Tibial nerve (tissue), 4 donors: ENCODE results near the gene RASGEF1C. TPM values are rescaled to one million over a fixed set of nuclear protein-coding genes. Genes with fewer than 3 reads are reported as not detected.

Experiments used
- DNase-seq, 2 donors: peaks; one replicate each; pipeline ENCODE4 v3.0.0-alpha.2; 2019; ENCODE audit warnings: low spot score in 2 of 2
- H3K27ac ChIP-seq, 4 donors: fragments of 200-600 bp; sonication (generic) in 3 of 4; one replicate each; pipeline ENCODE4 v1.5.1; 2017 to 2019; ENCODE audit warnings: mild to moderate bottlenecking in 1 of 4
- H3K27me3 ChIP-seq, 2 donors: fragments of 200-600 bp; sonication (generic) in 1 of 2; one replicate each; pipeline versions ENCODE4 v1.5.1 to v1.6.0; 2017 to 2019
- H3K36me3 ChIP-seq, 3 donors: fragments of 200-600 bp; sonication (generic); one replicate each; pipeline ENCODE4 v1.5.1; 2018 to 2019
- H3K4me1 ChIP-seq, 4 donors: fragments of 200-600 bp; sonication (generic) in 3 of 4; one replicate each; pipeline ENCODE4 v1.5.1; 2017 to 2019
- H3K4me3 ChIP-seq, 4 donors: fragments of 200-600 bp; sonication (generic) in 3 of 4; one replicate each; pipeline ENCODE4 v1.5.1; 2017 to 2019; ENCODE audit warnings: mild to moderate bottlenecking in 1 of 4, moderate library complexity in 1 of 4
- H3K9me3 ChIP-seq, 4 donors: fragments of 200-600 bp; sonication (generic) in 3 of 4; one replicate each; pipeline ENCODE4 v1.5.1; 2017 to 2019
- CTCF ChIP-seq, 5 experiments: fragments of 200-600 bp in 3 of 5; fragments of 450-650 bp in 2 of 5; sonication (generic) in 3 of 5; IDR thresholded peaks; one replicate each; pipeline ENCODE4 v1.5.1; 2016 to 2019; ENCODE audit warnings: antibody characterized with exemption in 5 of 5, mild to moderate bottlenecking in 3 of 5, moderate library complexity in 2 of 5
- EP300 ChIP-seq, 2 donors: sonication (generic); formaldehyde crosslinking; IDR thresholded peaks; one replicate each; pipeline ENCODE4 v1.6.1; 2017; ENCODE audit warnings: antibody characterized with exemption in 2 of 2, mild to moderate bottlenecking in 1 of 2
- POLR2A ChIP-seq, 2 donors: fragments of 450-650 bp; IDR thresholded peaks; one replicate each; pipeline ENCODE4 v1.6.1; 2017; ENCODE audit warnings: antibody characterized with exemption in 2 of 2, mild to moderate bottlenecking in 2 of 2, moderate library complexity in 2 of 2
- WGBS, 2 donors: methylation state at CpG; one replicate each; pipeline ENCODE4 v1.1.5; 2018; 5-methylcytosine and 5-hydroxymethylcytosine counted together
- total RNA-seq, 4 donors: library from RNA; depleted of rRNA; stranded (reverse); fragments of >200 nt; gene quantifications; one replicate each; pipeline ENCODE4 v1.1.0, GENCODE V29; 2016

Gene RASGEF1C
- total RNA-seq, 4 donors from 2014 or later, result 2.7 to 12.0 (median 10.4) TPM

GRCh38 chr5:180170810-180171567 is 38.0 kb downstream of the RASGEF1C start:
- peak overlapping the region in 2 of 4 donors; percentile 11 to 12 for H3K4me3 ChIP-seq
- no peaks in the 10 kb centered on the region for H3K27me3 ChIP-seq
- H3K27ac ChIP-seq, result peak overlapping the region; percentile 83 to 98 (median 93)
- no peaks in the 10 kb centered on the region for H3K9me3 ChIP-seq
- 52 to 53% methylated on average over 19 of the region's 19 CpGs for WGBS, 2 donors
- no peaks in the 10 kb centered on the region for H3K36me3 ChIP-seq
- peaks cover 0 to 86% (median 62%) of the 10 kb centered on the region in 4 donors for H3K4me1 ChIP-seq
- no peak for DNase-seq
- TF ChIP-seq EP300 (IDR thresholded peaks at IDR 0.05), result no peak

- DNase-seq, result peak; percentile 23 to 59
- TF ChIP-seq CTCF (IDR thresholded peaks at IDR 0.05), result no peak
- peak in 1 of 2 donors; percentile 34 for TF ChIP-seq POLR2A (IDR thresholded peaks at IDR 0.05)
- peak; percentile 84 to 92 for TF ChIP-seq EP300 (IDR thresholded peaks at IDR 0.05)
- Histone ChIP-seq H3K27me3 (no peaks in the 10 kb centered on the region), H3K4me1 (peaks cover 0 to 79% (median 61%) of the 10 kb centered on the region in 4 donors), H3K27ac (peak overlapping the region; percentile 83 to 98 (median 93)), H3K4me3 (peak overlapping the region in 3 of 4 donors; percentile 18 to 31 (median 29)), H3K9me3 (no peaks in the 10 kb centered on the region), H3K36me3 (no peaks in the 10 kb centered on the region)
- 20 to 29% methylated on average over 29 to 32 of the region's 32 CpGs for WGBS, 2 donors
Measured at GRCh38 chr5:180170106-180170809, 38.8 kb downstream of the RASGEF1C start.

GRCh38 chr5:180169248-180170105 is 39.5 kb downstream of the RASGEF1C start:
- Histone ChIP-seq H3K27ac (peak overlapping the region; percentile 83 to 98 (median 93)), H3K27me3 (no peaks in the 10 kb centered on the region), H3K4me3 (peak overlapping the region in 3 of 4 donors; percentile 18 to 31 (median 29)), H3K9me3 (no peaks in the 10 kb centered on the region), H3K36me3 (no peaks in the 10 kb centered on the region), H3K4me1 (peaks cover 0 to 71% (median 55%) of the 10 kb centered on the region in 4 donors)
- no peak for TF ChIP-seq CTCF (IDR thresholded peaks at IDR 0.05)
- TF ChIP-seq POLR2A (IDR thresholded peaks at IDR 0.05), result no peak
- no peak for TF ChIP-seq EP300 (IDR thresholded peaks at IDR 0.05)
- WGBS, 2 donors, result 32 to 43% methylated on average over 20 to 21 of the region's 23 CpGs
- DNase-seq, result no peak

DNA sequence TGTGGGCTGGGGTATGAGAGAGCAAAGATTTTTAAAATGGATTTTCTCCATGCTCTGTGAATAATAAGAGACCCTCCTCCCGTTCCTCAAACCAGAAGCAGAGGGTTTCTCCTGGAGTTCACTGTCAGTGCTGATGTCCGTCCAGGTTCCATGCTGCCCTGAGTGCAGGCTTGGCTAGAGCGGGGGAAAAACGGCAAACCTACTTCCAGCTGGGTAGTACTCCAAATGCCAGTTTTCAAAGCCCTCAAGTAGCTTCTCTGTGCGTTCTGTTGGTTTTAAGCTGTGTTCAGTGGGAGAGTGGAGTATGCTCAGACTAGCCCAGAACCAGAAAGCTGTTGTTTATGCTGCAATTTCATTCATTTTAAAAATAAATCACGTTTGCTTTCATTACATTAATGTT is 40.3 kb downstream of the RASGEF1C start:
- no peaks in the 10 kb centered on the region for H3K36me3 ChIP-seq
- H3K27ac ChIP-seq, result peak overlapping the region; percentile 83 to 98 (median 93)
- no peak overlapping the region for H3K4me3 ChIP-seq
- DNase-seq, result no peak
- TF ChIP-seq POLR2A (IDR thresholded peaks at IDR 0.05) (no peak), EP300 (IDR thresholded peaks at IDR 0.05) (no peak), CTCF (IDR thresholded peaks at IDR 0.05) (no peak)
- H3K4me1 ChIP-seq, result peaks cover 0 to 70% (median 54%) of the 10 kb centered on the region in 4 donors
- 55 to 56% methylated on average over 6 of the region's 6 CpGs for whole genome bisulfite sequencing, 2 donors
- peaks cover 0 to 4% (median 2%) of the 10 kb centered on the region in 4 donors for H3K9me3 ChIP-seq
- H3K27me3 ChIP-seq, result no peaks in the 10 kb centered on the region

- Histone ChIP-seq H3K4me1 (peaks cover 0 to 56% (median 31%) of the 10 kb centered on the region in 4 donors), H3K27me3 (no peaks in the 10 kb centered on the region), H3K36me3 (no peaks in the 10 kb centered on the region), H3K4me3 (no peak overlapping the region), H3K9me3 (peaks cover 0 to 7% (median 3%) of the 10 kb centered on the region in 4 donors), H3K27ac (peak overlapping the region in 2 of 4 donors; percentile 95 to 98)
- DNase-seq, result no peak
- no peak for TF ChIP-seq CTCF (IDR thresholded peaks at IDR 0.05)
- TF ChIP-seq EP300 (IDR thresholded peaks at IDR 0.05), result no peak
- WGBS, 2 donors, result 49 to 56% methylated on average over 2 of the region's 2 CpGs
Measured at GRCh38 chr5:180166176-180166575, 42.8 kb downstream of the RASGEF1C start.
